Measurements from ENCODE around the gene CDH12.
"Not testable (repeated sequence)": the region's sequence is repeated elsewhere in the genome, so short reads cannot be mapped to it uniquely, and the experiment has no call there.

CDH12 gene

GRCh38 chr5:22852807-22853660, at the start of gene CDH12:
Gene CDH12 (minus strand): TSS chr5:22853344.
- peak; percentile 0 for DNase-seq

- no peak for DNase-seq
Observed at GRCh38 chr5:22901885-22902284, 48.7 kb upstream of the CDH12 start.

- DNase-seq = no peak
Observed at GRCh38 chr5:22900801-22901310, 47.7 kb upstream of the CDH12 start.

GRCh38 chr5:22899341-22899740, 46.2 kb upstream of the CDH12 start:
- no peak for DNase-seq

GRCh38 chr5:22896152-22896551, 43.0 kb upstream of the CDH12 start:
- DNase-seq = no peak

- no peak for DNase-seq
Observed at GRCh38 chr5:22892441-22892840, 39.3 kb upstream of the CDH12 start.

- DNase-seq = no peak
Observed at GRCh38 chr5:22889720-22890119, 36.6 kb upstream of the CDH12 start.

GRCh38 chr5:22887566-22887965, 34.4 kb upstream of the CDH12 start:
- DNase-seq = no peak

- DNase-seq = not testable (repeated sequence)
Observed at GRCh38 chr5:22858911-22859310, 5.8 kb upstream of the CDH12 start.

- DNase-seq = no peak
Observed at GRCh38 chr5:22855824-22856223, 2.7 kb upstream of the CDH12 start.

GRCh38 chr5:22850981-22851380, 2.2 kb downstream of the CDH12 start:
- no peak for DNase-seq

GRCh38 chr5:22846693-22847092, 6.5 kb downstream of the CDH12 start:
- DNase-seq = no peak

- DNase-seq = no peak
Observed at GRCh38 chr5:22844636-22845035, 8.5 kb downstream of the CDH12 start.

- DNase-seq = no peak
Observed at GRCh38 chr5:22844155-22844554, 9.0 kb downstream of the CDH12 start.

- DNase-seq = no peak
Observed at GRCh38 chr5:22842574-22842973, 10.6 kb downstream of the CDH12 start.

- no peak for DNase-seq
Observed at GRCh38 chr5:22837803-22838202, 15.3 kb downstream of the CDH12 start.

GRCh38 chr5:22835686-22836085, 17.5 kb downstream of the CDH12 start:
- DNase-seq = no peak

- no peak for DNase-seq
Observed at GRCh38 chr5:22793463-22793862, 59.7 kb downstream of the CDH12 start.

- DNase-seq = no peak
Observed at GRCh38 chr5:22787807-22788206, 65.3 kb downstream of the CDH12 start.

GRCh38 chr5:22787398-22787797, 65.7 kb downstream of the CDH12 start:
- DNase-seq = no peak

- no peak for DNase-seq
Observed at GRCh38 chr5:22780756-22781155, 72.4 kb downstream of the CDH12 start.

- DNase-seq = no peak
Observed at GRCh38 chr5:22779499-22779898, 73.6 kb downstream of the CDH12 start.

- no peak for DNase-seq
Observed at GRCh38 chr5:22776285-22776684, 76.9 kb downstream of the CDH12 start.

GRCh38 chr5:22774214-22774613, 78.9 kb downstream of the CDH12 start:
- not testable (repeated sequence) for DNase-seq

- DNase-seq = no peak
Observed at GRCh38 chr5:22764736-22765135, 88.4 kb downstream of the CDH12 start.

All from activated CD4-positive, alpha-beta T cell treated with anti-CD3 and anti-CD28 coated beads, Interleukin-10, Interleukin-2, amounts not matched to agents 100 ng/mL and 50 ng/mL, durations not matched to agents 16 hours and 8 hours (primary cell).